RWPE2 (cell line): Measurements from ENCODE around the gene CIC.
A peak's percentile ranks its signal among the peaks of the same experiment; 100 is the strongest.

Experiments used
- ATAC-seq: fragments of 200-7000 bp; cut with Tn5 transposase; 3 replicates; pipeline ENCODE4 v1.9.1; 2021; ENCODE audit warnings: low read depth
- DNase-seq: peaks from one replicate; pipeline ENCODE4 v3.0.0-alpha.2; 2020; ENCODE audit warnings: low spot score
- H3K27ac ChIP-seq: fragments of 450-650 bp; 2 replicates; pipeline ENCODE4 v1.5.1; 2017; ENCODE audit warnings: mild to moderate bottlenecking; ENCODE audit not compliant: poor library complexity, severe bottlenecking
- H3K27me3 ChIP-seq: fragments of 250-450 bp; sonication (Bioruptor Pico); 2 replicates; pipeline ENCODE4 v1.5.1; 2021; ENCODE audit warnings: mild to moderate bottlenecking, moderate library complexity; ENCODE audit not compliant: insufficient read depth, poor library complexity, severe bottlenecking
- H3K36me3 ChIP-seq: fragments of 250-450 bp; sonication (Bioruptor Pico); 2 replicates; pipeline ENCODE4 v1.5.1; 2020; ENCODE audit warnings: low read depth, mild to moderate bottlenecking, moderate library complexity
- H3K4me1 ChIP-seq: fragments of 250-450 bp; sonication (Bioruptor Pico); 2 replicates; pipeline ENCODE4 v1.5.1; 2021; ENCODE audit warnings: mild to moderate bottlenecking, moderate library complexity; ENCODE audit not compliant: insufficient read depth, poor library complexity, severe bottlenecking
- H3K4me3 ChIP-seq: fragments of 250-450 bp; sonication (Bioruptor Pico); 2 replicates; pipeline ENCODE4 v1.5.1; 2021; ENCODE audit warnings: mild to moderate bottlenecking, moderate library complexity; ENCODE audit not compliant: severe bottlenecking
- H3K9me3 ChIP-seq: fragments of 250-450 bp; sonication (Bioruptor Pico); 2 replicates; pipeline ENCODE4 v1.5.1; 2021; ENCODE audit warnings: mild to moderate bottlenecking, moderate library complexity; ENCODE audit not compliant: severe bottlenecking
- CTCF ChIP-seq: fragments of 450-650 bp; IDR thresholded peaks from one replicate; pipeline ENCODE4 v1.5.1; 2017; ENCODE audit warnings: mild to moderate bottlenecking, moderate library complexity; ENCODE audit not compliant: poor library complexity, severe bottlenecking

CIC gene

DNA sequence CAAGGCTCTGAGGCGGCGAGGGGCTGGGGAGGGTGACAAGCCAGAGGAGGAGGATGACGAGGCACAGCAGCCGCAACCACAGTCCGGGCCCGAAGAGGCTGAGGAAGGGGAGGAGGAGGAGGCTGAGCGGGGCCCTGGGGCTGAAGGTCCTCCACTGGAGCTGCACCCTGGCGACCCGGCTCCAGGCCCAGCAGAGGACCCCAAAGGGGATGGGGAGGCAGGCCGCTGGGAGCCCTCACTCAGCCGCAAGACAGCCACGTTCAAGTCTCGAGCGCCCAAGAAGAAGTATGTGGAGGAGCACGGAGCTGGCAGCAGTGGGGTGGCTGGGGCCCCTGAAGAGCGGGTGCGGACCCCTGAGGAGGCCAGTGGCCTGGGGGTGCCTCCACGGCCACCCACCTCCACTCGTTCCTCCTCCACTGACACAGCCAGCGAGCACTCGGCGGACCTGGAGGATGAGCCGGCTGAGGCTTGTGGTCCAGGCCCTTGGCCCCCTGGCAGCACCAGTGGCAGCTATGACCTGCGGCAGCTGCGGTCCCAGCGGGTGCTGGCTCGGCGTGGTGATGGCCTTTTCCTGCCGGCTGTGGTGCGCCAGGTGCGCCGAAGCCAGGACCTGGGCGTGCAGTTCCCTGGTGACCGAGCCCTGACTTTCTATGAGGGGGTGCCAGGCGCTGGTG, 2.9 kb downstream of the CIC start:
- Histone ChIP-seq H3K4me3 (no peak overlapping the region), H3K27ac (peak overlapping the region; percentile 98), H3K9me3 (no peaks in the 10 kb centered on the region), H3K27me3 (no peaks in the 10 kb centered on the region), H3K4me1 (peaks cover 14% of the 10 kb centered on the region), H3K36me3 (peaks cover 27% of the 10 kb centered on the region)
- ATAC-seq (no peak), DNase-seq (peak; percentile 51)
- TF ChIP-seq CTCF = no peak

DNA sequence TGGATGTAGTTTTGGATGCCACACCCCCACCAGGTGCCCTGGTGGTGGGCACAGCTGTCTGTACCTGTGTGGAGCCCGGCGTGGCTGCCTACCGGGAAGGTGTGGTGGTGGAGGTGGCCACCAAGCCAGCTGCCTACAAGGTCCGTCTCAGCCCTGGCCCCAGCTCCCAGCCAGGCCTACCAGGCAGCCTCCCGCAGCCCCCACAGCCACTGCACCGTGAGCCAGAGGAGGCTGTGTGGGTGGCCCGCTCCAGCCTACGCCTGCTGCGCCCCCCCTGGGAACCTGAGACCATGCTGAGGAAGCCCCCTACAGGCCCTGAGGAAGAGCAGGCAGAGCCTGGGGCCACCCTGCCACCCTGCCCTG, 3.5 kb downstream of the CIC start:
- DNase-seq = peak; percentile 45
- no peak for TF ChIP-seq CTCF
- H3K36me3 ChIP-seq = peaks cover 32% of the 10 kb centered on the region

GRCh38 chr19:42272989-42273406, 3.9 kb downstream of the CIC start:
- TF ChIP-seq CTCF = no peak
- Histone ChIP-seq H3K9me3 (no peaks in the 10 kb centered on the region), H3K27ac (no peak overlapping the region), H3K36me3 (peaks cover 33% of the 10 kb centered on the region), H3K27me3 (no peaks in the 10 kb centered on the region), H3K4me1 (peaks cover 23% of the 10 kb centered on the region), H3K4me3 (no peak overlapping the region)
- DNase-seq = peak; percentile 58
- no peak for ATAC-seq

More for the DNA sequence above, 3.5 kb downstream of the CIC start:
- Histone ChIP-seq H3K27ac (no peak overlapping the region), H3K4me1 (peaks cover 19% of the 10 kb centered on the region), H3K4me3 (no peak overlapping the region), H3K27me3 (no peaks in the 10 kb centered on the region), H3K9me3 (no peaks in the 10 kb centered on the region)
- ATAC-seq = no peak

GRCh38 chr19:42273407-42274064, 4.5 kb downstream of the CIC start:
- no peaks in the 10 kb centered on the region for H3K27me3 ChIP-seq
- H3K4me1 ChIP-seq = peaks cover 27% of the 10 kb centered on the region
- H3K36me3 ChIP-seq = peaks cover 33% of the 10 kb centered on the region
- peak; percentile 61 for DNase-seq
- H3K9me3 ChIP-seq = no peaks in the 10 kb centered on the region
- no peak for TF ChIP-seq CTCF
- no peak overlapping the region for H3K4me3 ChIP-seq
- no peak for ATAC-seq
- no peak overlapping the region for H3K27ac ChIP-seq
